ENCODE data around the gene FBLN7.

DNA sequence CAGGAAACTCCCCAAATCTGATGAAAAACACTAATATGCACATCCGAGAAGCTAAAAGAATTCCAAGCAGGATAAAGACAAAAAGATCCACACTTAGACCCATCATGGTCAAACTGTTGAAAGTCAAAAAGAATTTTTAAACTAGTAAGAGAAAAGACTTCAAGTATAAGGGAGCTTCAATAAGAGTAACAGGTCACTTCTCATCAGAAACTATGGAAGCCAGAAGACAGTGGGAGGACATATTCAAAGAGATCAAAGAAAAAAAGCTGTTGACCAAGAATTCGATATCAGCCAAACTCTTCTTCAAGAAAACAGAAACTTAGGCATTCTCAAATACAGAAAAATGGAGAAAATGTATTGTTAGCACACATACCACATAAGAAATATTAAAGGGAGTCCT, 66.2 kb downstream of the FBLN7 start:
- TF ChIP-seq POLR2AphosphoS5 (IDR thresholded peaks at IDR 0.05) (no peak), CTCF (IDR thresholded peaks at IDR 0.05) (no peak)
